IMR-90 (cell line): ENCODE measurements around the gene UNC5A. TPM values are rescaled to one million over a fixed set of nuclear protein-coding genes. Genes with fewer than 3 reads are reported as not detected.

ENCODE experiments used
- ATAC-seq: fragments of 200-7000 bp; cut with Tn5 transposase; 2 replicates; pipeline ENCODE4 v1.9.1; 2020; ENCODE audit warnings: low read depth, mild to moderate bottlenecking, moderate library complexity
- BruUV-seq: library from RNA; stranded (reverse); fragments of 400-500 nt; replicated peaks from 2 replicates; lab custom pipeline; 2021; lab: Mats Ljungman, UMichigan
- CTCF ChIA-PET: fragments of 300-600 bp; formaldehyde crosslinking; extraction: SDS; loops from one replicate; lab custom pipeline; 2021; ENCODE audit warnings: antibody characterized with exemption; lab: Yijun Ruan, JAX
- POLR2A ChIA-PET: fragments of 300-600 bp; sonication (Branson Sonifier 250); formaldehyde crosslinking; loops from one replicate; lab custom pipeline; 2022; ENCODE audit warnings: antibody characterized with exemption; ENCODE audit not compliant: unreplicated experiment; lab: Charles Lee
- DNase-seq: peaks from one replicate; pipeline ENCODE4 v3.0.0; 2013
- H2AFZ ChIP-seq: replicated peaks from 2 replicates; pipeline ENCODE3; 2013; ENCODE audit warnings: low read length, mild to moderate bottlenecking; ENCODE audit not compliant: poor library complexity
- H2AK5ac ChIP-seq: 2 replicates; pipeline ENCODE4 v1.6.1; 2013; ENCODE audit warnings: low read depth, low read length, inconsistent platforms
- H2AK9ac ChIP-seq: replicated peaks from 2 replicates; pipeline ENCODE3; 2013; ENCODE audit warnings: mild to moderate bottlenecking, low read depth, low read length, moderate library complexity; ENCODE audit not compliant: poor library complexity
- H2BK120ac ChIP-seq: 2 replicates; pipeline ENCODE4 v1.6.1; 2013; ENCODE audit warnings: low read depth, low read length, inconsistent platforms
- H2BK15ac ChIP-seq: 3 replicates; pipeline ENCODE4 v1.6.1; 2013; ENCODE audit warnings: low read depth, low read length, inconsistent platforms
- H2BK20ac ChIP-seq: 2 replicates; pipeline ENCODE4 v1.6.1; 2013; ENCODE audit warnings: low read depth, mild to moderate bottlenecking, inconsistent platforms, low read length, moderate library complexity
- H2BK5ac ChIP-seq: 2 replicates; pipeline ENCODE4 v1.6.1; 2013; ENCODE audit warnings: mild to moderate bottlenecking, low read depth, low read length, inconsistent platforms; ENCODE audit not compliant: poor library complexity, severe bottlenecking
- H3K14ac ChIP-seq: replicated peaks from 2 replicates; pipeline ENCODE4 v1.6.1; 2013; ENCODE audit warnings: low read depth, low read length, inconsistent platforms
- H3K18ac ChIP-seq: 2 replicates; pipeline ENCODE4 v1.6.1; 2013; ENCODE audit warnings: low read depth, low read length, control low read depth
- H3K23ac ChIP-seq: 2 replicates; pipeline ENCODE4 v1.6.1; 2013; ENCODE audit warnings: low read depth, low read length, inconsistent platforms
- H3K27ac ChIP-seq: 2 replicates; pipeline ENCODE4 v1.5.1; 2013; ENCODE audit warnings: mild to moderate bottlenecking, control low read depth, low read length; ENCODE audit not compliant: insufficient read depth
- H3K27me3 ChIP-seq: 2 replicates; pipeline ENCODE4 v1.6.1; 2013; ENCODE audit warnings: low read length; ENCODE audit not compliant: control insufficient read depth, insufficient read depth
- H3K36me3 ChIP-seq: 2 replicates; pipeline ENCODE4 v1.6.1; 2013; ENCODE audit warnings: low read length, mixed read lengths; ENCODE audit not compliant: control insufficient read depth, insufficient read depth
- H3K4ac ChIP-seq: 2 replicates; pipeline ENCODE4 v1.6.1; 2013; ENCODE audit warnings: low read depth, low read length, inconsistent platforms
- H3K4me1 ChIP-seq: 2 replicates; pipeline ENCODE4 v1.6.1; 2013; ENCODE audit warnings: low read length, mixed read lengths; ENCODE audit not compliant: control insufficient read depth, insufficient read depth
- H3K4me2 ChIP-seq: 2 replicates; pipeline ENCODE4 v1.6.1; 2013; ENCODE audit warnings: low read depth, mild to moderate bottlenecking, control low read depth, low read length, moderate library complexity
- H3K4me3 ChIP-seq: 2 replicates; pipeline ENCODE4 v1.5.1; 2013; ENCODE audit warnings: low read depth, mild to moderate bottlenecking, control low read depth, low read length, moderate library complexity; ENCODE audit not compliant: insufficient read depth
- H3K56ac ChIP-seq: 2 replicates; pipeline ENCODE4 v1.6.1; 2013; ENCODE audit warnings: low read length, inconsistent platforms; ENCODE audit not compliant: insufficient read depth; ENCODE audit errors: extremely low read depth
- H3K79me1 ChIP-seq, 2 experiments: 2 replicates each; pipeline ENCODE4 v1.6.1; 2013; ENCODE audit warnings: low read length in 2 of 2, inconsistent platforms in 1 of 2, low read depth in 1 of 2
- H3K9ac ChIP-seq: 2 replicates; pipeline ENCODE4 v1.6.1; 2013; ENCODE audit warnings: low read depth, low read length, control low read depth
- H3K9me1 ChIP-seq: 2 replicates; pipeline ENCODE4 v1.6.1; 2013; ENCODE audit warnings: low read length, inconsistent platforms; ENCODE audit not compliant: insufficient read depth
- H3K9me3 ChIP-seq: 2 replicates; pipeline ENCODE4 v1.6.1; 2013; ENCODE audit warnings: low read length; ENCODE audit not compliant: control insufficient read depth, insufficient read depth
- H4K20me1 ChIP-seq: 2 replicates; pipeline ENCODE4 v1.6.1; 2013; ENCODE audit warnings: low read length, inconsistent platforms; ENCODE audit not compliant: insufficient read depth
- H4K5ac ChIP-seq: 2 replicates; pipeline ENCODE4 v1.6.1; 2013; ENCODE audit warnings: mild to moderate bottlenecking, low read depth, low read length, control low read depth
- H4K8ac ChIP-seq, 2 experiments: 2 replicates each; pipeline ENCODE4 v1.6.1; 2013; ENCODE audit warnings: low read depth in 2 of 2, low read length in 2 of 2, control low read depth in 1 of 2, inconsistent platforms in 1 of 2
- H4K91ac ChIP-seq: 2 replicates; pipeline ENCODE4 v1.6.1; 2013; ENCODE audit warnings: low read depth, low read length, inconsistent platforms; ENCODE audit not compliant: insufficient read depth
- CHD1 ChIP-seq: IDR thresholded peaks from 2 replicates; pipeline ENCODE4 v1.6.1; 2012; ENCODE audit warnings: low read depth, low read length, improper control_type of control experiment
- WGBS, 2 experiments: methylation state at CpG; one replicate each; pipeline versions ENCODE4 v1.1.5 to v1.1.7; 2013; ENCODE audit warnings: missing lambda C conversion rate in 2 of 2; ENCODE audit not compliant: insufficient read length in 1 of 2; ENCODE audit errors: extremely low coverage in 2 of 2; 5-methylcytosine and 5-hydroxymethylcytosine counted together
- dilution Hi-C: fragments of 300-500 bp; cut with HindIII; formaldehyde crosslinking; loops from one replicate; pipeline ENCODE4 v1.14.3; 2018; ENCODE audit warnings: low sequenced_read_pairs; ENCODE audit not compliant: unreplicated experiment
- in situ Hi-C: fragments of 300-500 bp; cut with MboI; formaldehyde crosslinking; loops from 3 replicates; pipeline ENCODE4 v1.14.3; 2019; ENCODE audit warnings: low sequenced_read_pairs, inconsistent platforms, mixed read lengths
- intact Hi-C: fragments of 100-400 bp; cut with micrococcal nuclease; formaldehyde crosslinking; loops from 2 replicates; pipeline ENCODE4 v1.10.0; 2022
- polyA plus RNA-seq, 3 experiments: library from polyadenylated mRNA; depleted of rRNA; stranded (reverse); fragments of >200 nt; gene quantifications; 2 replicates each; pipeline ENCODE4 v1.2.3, GENCODE V29; 2012; ENCODE audit warnings: low replicate concordance in 1 of 3
- total RNA-seq: library from RNA; depleted of rRNA; stranded (reverse); fragments of >200 nt; gene quantifications from 2 replicates; pipeline ENCODE4 v1.2.3, GENCODE V29; 2012
- TF ChIP-seq, protein P1 (sequence below): fragments of 150-350 bp; IDR thresholded peaks from 2 replicates; pipeline ENCODE4 v1.6.1; 2016; ENCODE audit warnings: low read depth, mild to moderate bottlenecking, low read length, moderate library complexity, borderline replicate concordance

UNC5A gene
- total and polyA plus RNA-seq, 2 of the 4 experiments (the other 2 are of a cell fraction): not detected

DNA sequence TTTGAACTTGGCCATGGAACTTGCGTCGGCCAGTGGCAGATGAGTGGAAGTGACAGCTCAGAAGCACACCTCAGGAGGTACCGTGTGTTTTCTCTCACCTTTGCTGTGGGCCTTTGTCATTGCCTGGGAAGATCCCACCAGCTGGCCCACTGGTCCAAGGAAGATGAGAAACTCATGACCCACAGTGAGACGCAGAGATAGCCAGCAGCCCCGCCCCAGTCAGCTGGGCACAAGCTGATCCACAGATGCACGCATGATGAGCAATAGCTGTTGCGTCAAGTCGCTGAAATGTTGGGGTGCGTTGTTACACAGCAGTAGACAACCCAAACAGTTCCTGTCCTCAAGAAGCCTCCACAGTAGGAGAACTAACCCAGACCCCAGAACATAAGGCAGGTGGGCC is 30.8 kb upstream of the UNC5A start:
- H3K9me3 ChIP-seq: no peaks in the 10 kb centered on the region; the same call in 1 of the 2 replicates
- 47% methylated on average over 3 of the region's 9 CpGs; no CpG with 5 or more reads in 1 of the 2 experiments for WGBS, 2 experiments

More for the DNA sequence above, 30.8 kb upstream of the UNC5A start:
- dilution Hi-C loops (no loop called here), intact Hi-C loops (no loop called here), in situ Hi-C loops (no loop called here)
- Histone ChIP-seq H3K4me1 (peaks cover 2% of the 10 kb centered on the region; the same call in 1 of the 2 replicates), H2AK5ac (no peak overlapping the region), H3K27me3 (peaks cover 50% of the 10 kb centered on the region), H4K5ac (no peak overlapping the region), H3K18ac (no peak overlapping the region), H2AFZ (peak overlapping the region; percentile 32), H3K23ac (no peak overlapping the region), H3K9ac (no peak overlapping the region), H3K14ac (no peak overlapping the region), H4K91ac (no peak overlapping the region), H2AK9ac (no peak overlapping the region), H2BK5ac (no peak overlapping the region), H2BK120ac (no peak overlapping the region), H2BK20ac (no peak overlapping the region), H3K4ac (no peak overlapping the region), H3K79me1 (no peaks in the 10 kb centered on the region), H3K4me2 (no peak overlapping the region), H4K20me1 (no peaks in the 10 kb centered on the region; the same call in 1 of the 2 replicates), H3K56ac (no peak overlapping the region), H4K8ac (no peak overlapping the region), H3K4me3 (no peak overlapping the region), H3K9me1 (no peaks in the 10 kb centered on the region), H3K27ac (no peak overlapping the region), H3K36me3 (no peaks in the 10 kb centered on the region), H2BK15ac (no peak overlapping the region)
- ChIA-PET POLR2A (no interaction called here), CTCF (no interaction called here)
- DNase-seq: no peak
- TF ChIP-seq, protein P1, sequence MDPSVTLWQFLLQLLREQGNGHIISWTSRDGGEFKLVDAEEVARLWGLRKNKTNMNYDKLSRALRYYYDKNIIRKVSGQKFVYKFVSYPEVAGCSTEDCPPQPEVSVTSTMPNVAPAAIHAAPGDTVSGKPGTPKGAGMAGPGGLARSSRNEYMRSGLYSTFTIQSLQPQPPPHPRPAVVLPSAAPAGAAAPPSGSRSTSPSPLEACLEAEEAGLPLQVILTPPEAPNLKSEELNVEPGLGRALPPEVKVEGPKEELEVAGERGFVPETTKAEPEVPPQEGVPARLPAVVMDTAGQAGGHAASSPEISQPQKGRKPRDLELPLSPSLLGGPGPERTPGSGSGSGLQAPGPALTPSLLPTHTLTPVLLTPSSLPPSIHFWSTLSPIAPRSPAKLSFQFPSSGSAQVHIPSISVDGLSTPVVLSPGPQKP: no peak
- no peak for TF ChIP-seq CHD1
- no peak for ATAC-seq
- BruUV-seq: no TSS peak
